GM12892 (cell line): ENCODE data around the gene NUAK1.

Experiments used
- POLR2A ChIP-seq: IDR thresholded peaks from 2 replicates; pipeline ENCODE4 v1.6.1; 2011; ENCODE audit warnings: low read depth, low read length, control low read depth
- POLR2AphosphoS5 ChIP-seq: IDR thresholded peaks from 2 replicates; pipeline ENCODE4 v1.6.1; 2011; ENCODE audit warnings: low read depth, low read length, control low read depth
- TAF1 ChIP-seq: IDR thresholded peaks from 2 replicates; pipeline ENCODE4 v1.6.1; 2011; ENCODE audit warnings: low read depth, mild to moderate bottlenecking, control low read depth, low read length, borderline replicate concordance

GRCh38 chr12:106040521-106040920, 98.2 kb downstream of the NUAK1 start:
- TF ChIP-seq POLR2AphosphoS5 (no peak), POLR2A (no peak), TAF1 (no peak)
